GM18517 (cell line): ENCODE data around the gene SH3RF3.

Source experiments
- ATAC-seq: cut with Tn5 transposase; IDR thresholded peaks from one replicate; pipeline ENCODE4 v1.9.1; 2021; ENCODE audit warnings: mild to moderate bottlenecking, moderate library complexity; ENCODE audit not compliant: unreplicated experiment

SH3RF3 gene

DNA sequence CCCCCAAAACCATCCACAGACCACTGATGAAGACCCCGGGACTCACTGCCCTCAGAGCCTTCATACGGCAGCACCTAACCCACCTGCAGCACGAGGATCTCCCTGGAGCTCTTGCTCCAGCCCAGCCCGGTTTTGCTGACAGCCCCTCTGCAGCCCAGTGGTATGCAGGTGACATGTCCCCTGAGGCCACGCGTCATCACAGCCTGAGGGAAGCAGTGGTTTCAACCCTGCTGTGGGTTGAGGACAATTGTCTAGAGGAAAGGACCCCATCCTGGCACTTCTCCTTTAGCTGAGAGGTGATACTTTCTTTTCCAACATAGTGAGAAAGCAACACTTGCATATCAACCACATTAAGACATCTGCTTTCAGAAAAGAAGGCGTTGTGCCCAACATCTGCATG is 350.8 kb downstream of the SH3RF3 start:
- no peak for ATAC-seq

DNA sequence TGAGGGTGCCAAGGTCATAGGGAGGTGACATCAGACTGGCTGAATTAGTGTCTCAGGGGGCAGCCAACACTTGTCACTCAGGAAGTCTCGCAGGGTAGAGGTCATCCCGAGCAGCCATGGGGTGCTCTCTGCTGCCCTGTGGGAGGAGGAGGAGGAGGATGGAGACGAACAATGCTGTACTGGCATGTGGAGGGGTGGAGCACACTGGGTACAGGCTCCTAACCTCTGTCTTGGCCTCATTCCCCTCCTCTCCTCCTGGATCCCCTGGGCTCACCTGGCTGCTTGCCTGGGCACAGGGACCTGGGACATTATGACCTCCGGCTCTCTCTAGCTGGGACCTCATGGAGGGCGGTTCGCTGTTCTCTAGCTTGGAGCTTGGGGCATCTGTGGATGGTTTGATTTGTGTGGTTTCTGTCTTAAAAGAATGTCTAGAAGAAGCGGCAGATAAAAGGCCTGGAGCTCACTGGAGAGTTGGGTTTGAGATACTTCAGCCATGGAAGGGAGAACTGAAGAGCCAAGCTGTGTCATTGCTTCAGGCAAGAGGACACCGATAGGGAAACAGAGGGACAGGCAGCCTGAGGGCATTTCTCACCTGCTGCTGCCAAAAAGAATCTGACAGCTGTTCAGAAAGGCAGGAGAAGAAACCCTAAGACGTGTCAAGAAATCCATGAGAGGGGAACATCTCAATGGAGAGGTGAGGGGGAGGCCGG is 351.6 kb downstream of the SH3RF3 start:
- ATAC-seq = no peak

DNA sequence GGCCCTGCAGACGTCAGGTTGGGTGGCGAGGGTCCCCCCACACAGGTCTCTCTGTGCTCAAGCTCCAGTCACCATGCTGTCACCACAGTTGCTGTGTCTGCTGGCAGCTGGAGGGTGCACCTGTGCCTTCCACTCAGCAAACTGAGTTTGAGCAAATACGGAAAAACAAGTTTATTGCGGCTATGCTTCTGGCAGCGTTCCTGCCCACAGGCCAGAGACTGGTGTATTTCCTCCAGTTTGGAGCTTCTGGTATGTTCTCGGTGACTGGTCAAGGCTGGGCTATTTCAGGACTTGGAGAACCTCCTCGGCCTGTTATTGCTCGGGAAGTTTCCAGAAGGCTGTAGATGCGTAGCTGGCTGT is 352.2 kb downstream of the SH3RF3 start:
- no peak for ATAC-seq

DNA sequence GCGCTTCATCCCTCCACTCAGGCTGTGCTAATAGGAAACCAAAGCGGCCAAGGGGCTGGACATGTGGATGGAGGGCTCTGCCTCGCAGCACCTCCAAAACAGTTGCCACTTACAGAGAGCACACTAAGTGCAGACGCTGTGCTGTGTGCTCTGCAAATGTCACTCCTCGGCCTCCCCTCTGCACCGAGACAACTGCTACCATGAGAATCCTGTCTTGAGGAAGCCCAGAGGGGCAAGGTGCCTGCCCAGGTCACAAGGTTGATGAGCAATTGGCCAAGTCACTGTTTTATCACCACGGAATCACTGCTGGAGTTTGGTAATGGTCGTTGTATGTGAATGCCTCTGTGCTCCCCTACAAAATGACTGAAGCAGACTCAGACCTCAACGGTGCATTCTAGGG is 352.6 kb downstream of the SH3RF3 start:
- ATAC-seq = no peak

DNA sequence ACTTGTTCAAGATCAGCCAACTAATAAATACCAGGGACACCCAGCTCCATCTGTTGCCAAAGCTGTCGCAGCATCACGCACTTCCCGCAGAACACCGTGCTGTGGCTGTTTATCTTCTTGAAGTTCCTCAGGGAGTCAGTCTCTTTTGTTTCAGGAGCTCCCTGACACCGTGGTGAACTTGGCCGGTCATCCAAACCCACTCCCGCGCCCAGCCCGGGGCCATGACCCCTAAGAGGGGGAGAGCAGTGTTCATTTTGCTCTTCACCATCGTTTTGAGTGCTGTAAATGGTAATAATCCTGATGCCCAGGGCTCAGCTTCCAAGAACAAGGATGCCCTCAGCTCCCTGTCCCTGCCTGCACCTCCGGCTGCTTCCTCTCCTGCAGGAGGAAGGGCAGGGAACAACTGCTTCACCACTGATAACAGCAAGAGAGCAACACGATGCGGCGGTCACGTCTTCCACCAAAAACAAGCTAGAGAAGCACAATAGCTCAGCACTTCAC is 353.4 kb downstream of the SH3RF3 start:
- ATAC-seq = no peak

DNA sequence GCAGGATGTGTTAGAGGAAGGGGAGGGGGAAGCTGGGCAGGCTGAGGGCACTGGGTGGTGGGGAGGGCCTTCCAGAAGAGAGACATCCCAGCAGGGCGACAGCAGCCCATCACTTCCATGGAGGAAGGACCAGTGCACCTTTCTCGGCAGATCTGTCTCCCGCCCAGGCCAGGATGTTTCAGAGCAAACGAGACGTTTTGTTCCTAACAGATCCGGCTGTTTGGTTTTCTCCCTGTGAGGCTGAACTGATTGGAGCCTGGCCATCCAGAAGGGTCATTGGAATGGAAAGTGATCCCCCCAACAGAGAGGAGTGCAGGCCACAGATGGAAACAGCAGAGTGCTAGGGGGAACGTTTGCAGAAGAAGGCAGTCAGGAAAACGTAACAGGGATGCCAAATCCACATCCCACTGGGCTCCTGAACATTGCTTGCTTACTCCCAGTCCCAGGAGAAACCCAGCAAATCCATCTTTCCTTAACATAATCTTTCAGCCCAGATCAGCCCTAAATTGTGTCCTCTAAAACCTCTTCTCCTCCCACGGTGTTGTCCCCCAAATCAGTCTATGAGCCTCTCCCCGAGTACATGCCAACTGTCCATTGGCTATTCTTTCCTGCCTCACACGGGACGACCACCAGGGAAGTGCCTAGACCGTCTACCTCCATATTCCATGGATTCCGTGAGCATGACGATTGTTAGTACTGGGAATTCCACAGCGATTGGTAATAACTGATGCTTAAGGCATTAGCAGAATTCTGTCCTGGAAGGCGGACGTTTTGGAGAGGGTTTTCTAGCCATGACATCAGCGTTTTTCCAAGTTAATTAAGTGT is 357.9 kb downstream of the SH3RF3 start:
- no peak for ATAC-seq

DNA sequence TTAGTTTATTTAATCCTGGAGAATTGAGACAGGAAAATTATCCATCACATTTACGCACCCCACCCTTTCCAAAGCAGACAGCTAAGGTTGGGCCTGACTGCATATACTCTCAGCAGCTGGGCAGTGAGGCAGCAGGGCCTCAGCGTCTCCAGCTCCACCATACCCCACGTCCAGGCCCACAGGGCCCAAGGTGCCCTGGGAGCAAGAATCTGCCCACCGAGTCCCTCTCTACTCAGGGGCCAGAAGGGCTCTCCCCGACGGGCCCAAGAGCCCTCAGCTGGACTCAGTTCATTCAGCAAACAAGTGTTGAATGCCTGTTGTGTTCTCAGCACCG is 358.5 kb downstream of the SH3RF3 start:
- ATAC-seq = no peak

DNA sequence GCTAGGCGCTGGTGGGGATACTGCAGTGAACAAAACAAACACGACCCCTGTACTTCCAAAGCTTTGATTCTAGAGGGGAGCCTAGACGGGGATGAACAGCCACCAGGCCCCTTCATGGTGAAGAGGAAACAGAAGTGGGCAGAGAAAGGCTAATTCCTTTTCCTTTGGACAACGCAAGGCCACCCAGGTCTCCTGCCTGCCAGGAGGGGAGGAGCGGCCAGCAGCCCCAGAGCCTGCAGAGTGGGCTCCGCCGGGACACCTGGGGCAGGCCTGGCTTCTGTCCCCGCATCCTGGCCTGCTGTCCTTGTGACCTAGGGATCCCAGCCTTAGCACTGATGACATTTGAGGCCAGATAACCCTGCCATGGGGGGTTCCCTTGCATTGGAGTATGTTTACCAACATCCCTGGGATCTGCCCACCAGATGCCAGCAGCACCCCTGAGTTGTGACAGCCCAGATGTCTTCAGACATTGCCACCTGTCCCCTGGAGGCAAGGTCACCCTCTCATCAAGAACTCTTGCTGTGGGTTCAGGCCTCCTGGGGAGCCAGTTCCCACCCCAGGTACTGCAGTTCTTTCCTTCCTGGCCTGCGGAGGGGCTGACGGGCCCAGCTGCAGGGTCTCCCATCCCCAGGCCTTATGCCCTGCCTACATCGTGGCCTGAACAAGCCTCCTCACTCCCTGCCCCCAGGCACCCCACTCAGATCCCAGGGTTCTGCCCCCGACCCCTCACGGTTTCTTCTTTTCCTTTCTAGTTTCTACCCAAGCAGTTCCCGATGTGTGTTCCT is 359.1 kb downstream of the SH3RF3 start:
- ATAC-seq = no peak

DNA sequence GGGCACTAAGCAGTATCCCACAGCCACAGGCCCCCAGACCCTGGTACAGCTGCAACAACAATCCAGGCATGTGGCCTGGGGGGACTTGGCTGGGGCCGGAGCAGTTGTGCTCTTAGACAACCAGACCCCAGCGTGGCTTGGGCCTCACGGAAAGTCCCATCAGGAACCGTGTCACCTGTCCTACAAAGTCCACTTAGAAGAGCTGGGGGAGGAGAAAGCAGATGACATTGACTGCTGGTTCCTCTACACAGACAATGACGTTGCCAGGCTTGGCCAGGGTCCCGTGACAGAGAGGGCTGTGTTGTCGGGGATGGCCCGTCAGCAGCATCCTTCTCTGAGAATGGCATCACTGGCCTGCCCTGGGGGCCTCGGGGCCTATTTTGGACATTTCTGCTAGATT is 360.3 kb downstream of the SH3RF3 start:
- no peak for ATAC-seq

DNA sequence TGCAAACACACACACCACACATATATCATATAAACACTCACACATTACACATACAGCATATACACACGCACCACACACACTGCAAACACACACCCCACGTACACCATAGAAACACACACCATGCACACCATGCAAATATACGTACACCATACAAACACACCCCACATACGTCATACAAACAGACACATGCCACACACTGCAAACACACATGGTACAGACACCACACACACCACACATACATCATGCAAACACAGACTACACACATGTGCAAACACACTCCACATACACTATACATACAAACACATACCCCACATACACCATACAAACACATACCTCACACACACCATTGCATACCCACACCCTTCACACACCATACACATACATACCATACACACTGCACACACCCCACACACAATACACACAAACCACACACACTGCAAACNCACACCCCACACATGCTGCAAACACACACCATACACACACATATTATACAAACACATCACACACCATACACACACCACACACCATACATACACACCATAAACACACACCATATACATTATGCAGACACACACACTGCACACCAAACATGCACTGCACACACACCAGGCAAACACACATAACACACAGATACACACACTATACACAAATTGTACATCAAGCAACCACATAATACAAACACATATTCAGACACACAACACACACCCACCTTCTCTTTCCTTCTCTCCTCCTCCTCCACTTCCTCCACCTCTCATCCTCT is 364.4 kb downstream of the SH3RF3 start:
- no peak for ATAC-seq

DNA sequence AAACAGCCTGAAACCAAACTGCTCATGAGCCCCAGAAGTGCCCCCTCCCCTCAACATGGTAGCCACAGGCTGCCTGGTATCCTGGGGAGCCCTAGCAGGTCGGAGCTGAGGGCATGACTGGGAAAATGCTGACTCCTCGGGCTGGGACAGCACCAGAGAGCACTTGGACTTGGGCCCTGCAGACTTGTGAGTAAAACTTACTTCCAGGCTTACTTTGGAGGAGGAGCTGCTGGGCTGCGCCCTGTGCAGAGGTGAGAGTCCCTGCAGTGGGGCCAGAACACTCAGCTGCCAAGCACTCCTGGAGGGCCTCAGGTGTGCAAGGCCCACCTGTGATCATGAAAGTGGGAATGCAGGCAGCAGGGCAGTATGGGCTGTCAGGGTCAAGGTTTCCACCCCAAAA is 365.3 kb downstream of the SH3RF3 start:
- ATAC-seq = no peak

DNA sequence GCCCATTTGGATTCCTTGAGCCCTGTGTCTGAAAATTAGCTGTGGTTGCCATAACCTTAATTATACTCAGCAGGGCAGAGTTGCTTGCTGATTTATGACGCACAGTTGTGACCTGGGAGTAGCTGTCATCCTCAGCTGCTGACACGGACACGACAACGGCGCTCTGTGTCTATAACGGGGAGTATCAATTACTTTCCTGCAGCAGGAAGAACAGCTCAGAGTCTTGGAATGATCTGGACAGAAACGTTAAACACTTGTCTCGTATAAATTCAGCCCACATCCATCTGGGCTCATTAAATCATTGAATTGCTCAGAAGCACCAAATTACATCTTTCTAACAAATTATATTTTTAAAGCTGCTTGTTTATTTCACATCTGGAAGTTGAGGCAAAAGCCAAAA is 368.5 kb downstream of the SH3RF3 start:
- ATAC-seq = no peak

DNA sequence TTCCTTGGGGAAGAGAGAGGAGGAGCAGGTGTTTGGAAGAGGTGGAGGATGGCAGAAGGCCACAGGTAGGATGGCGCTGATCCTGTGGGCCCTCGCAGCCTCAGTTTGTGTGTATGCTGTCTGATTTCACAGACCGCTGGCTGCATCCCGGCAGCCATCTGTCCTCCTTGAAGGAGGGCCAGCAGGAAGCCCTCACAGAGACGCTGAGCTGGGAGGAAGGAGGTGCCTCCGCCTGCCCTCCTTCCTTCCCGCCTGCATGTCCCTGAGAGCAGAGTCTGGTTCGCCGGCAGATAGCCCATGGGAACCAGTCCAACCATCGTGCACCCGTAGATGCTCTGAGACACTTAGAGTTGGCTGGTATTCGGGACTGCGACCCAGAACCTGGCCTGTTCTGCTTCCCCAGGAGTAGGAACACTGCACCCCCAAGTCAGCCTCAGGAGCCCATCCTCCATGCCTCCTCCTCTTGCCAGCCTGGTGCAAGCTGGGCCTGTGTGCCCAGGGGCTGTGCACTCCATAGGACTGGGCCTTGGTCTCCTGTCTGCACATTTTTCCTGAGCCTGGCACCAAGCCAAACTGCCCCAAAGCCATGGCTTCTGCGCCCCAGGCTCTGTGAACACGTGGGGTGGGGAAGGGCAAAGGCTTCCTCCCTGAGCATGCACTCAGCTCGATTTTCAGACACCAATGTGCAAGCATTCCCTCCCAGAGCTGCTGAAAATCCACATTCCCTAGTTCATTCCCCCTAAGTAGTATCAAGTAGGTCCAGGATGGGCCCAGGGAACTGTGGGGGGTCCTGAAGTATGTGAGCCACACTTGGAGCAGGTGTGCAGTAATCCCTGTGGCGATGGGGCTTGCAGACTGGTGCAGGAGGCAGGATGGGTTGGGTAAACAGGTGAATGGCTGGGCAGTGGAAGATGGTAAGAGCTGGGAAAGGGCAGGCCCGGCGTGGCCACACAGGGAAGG is 369.2 kb downstream of the SH3RF3 start:
- ATAC-seq = no peak

DNA sequence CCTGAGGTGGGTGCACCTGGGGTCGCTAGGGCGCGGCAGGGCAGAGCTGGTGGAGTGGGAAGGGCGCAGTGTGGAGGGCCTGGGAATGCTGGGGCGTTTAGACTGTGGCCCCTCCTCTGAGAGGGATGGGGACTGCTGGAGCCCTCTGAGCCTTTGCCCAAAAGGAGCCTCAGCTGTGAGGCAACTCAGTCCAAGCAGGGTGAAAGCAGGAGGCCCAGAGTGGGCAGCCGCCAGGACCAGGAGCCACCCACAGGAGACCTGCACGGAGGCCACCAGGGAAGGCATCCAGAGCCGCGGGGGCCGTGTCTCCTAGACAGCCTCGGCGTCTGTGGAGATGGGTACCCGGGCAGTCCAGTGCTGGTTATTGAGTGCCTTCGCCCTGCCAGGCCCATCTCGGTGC is 369.9 kb downstream of the SH3RF3 start:
- no peak for ATAC-seq

DNA sequence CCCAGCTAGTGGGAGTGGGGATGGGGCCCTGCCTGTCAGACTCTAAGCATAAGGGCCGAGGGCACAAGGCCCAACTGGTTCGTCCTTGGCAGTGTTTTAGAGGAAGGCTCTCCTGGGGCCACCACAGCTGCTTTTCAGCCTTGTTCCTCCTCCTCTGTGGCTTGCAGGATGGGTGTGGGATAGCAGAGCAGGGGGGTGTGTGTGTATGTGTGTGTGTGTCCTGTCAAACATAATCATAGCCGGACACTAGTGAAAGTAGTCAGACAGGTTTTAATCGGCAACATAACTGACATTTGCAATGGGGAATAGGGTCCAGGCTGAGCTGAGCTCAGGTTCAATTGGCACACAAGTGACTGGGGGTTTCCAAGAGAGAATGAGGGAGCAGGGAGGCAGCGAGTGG is 370.6 kb downstream of the SH3RF3 start:
- ATAC-seq = no peak

DNA sequence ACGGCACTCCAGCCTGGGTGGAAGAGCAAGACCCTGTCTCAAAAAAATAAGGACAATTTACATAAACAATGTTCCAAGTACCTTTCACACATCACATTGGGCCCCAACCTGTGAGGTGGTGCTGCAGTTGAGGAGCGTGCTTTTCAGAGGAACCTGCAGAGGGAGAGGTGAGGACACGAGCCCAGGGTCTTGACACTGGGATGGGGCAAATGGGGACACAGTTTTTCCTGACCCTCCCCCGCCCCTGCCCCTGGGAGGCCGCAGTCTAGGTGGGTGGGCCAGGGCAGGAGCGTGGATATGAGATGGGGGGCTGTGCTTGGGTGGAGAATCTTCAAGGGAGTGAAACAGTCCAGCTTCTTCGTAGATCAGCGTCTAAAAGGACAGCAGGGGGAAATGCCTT is 371.9 kb downstream of the SH3RF3 start:
- ATAC-seq = no peak

DNA sequence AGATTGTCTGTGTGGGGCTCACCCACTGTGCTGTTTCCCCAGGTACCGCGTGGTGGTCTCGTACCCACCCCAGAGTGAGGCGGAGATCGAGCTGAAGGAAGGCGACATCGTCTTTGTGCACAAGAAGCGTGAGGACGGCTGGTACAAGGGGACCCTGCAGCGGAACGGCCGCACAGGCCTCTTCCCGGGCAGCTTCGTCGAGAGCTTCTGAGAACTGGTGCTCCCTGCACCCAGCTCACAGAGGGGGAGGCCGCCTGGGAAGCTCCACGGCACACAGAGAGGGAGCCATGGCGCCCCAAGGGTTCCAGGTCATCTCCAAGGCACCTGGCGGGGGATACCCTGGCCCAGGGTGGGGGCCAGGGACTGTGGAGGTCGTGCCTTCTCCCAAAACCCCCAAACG is 372.5 kb downstream of the SH3RF3 start:
- no peak for ATAC-seq

DNA sequence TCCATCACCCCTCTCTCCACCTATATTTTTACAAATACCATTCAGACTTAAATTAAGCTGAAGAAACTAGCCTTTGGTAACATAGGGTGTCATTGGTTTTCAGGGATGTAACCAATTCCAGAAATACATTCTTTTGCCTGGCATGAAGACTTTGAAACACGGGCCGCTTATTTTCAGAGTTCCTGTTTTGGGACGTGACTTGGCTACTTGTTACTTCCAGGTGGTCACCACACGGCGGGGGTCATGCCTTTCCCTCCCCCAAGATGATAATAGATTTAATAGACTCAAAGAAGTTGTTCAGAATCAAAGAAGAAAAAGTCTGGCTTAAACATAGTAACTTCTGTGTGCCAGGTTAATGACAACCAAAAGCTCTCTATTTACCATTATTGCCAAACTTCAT is 374.2 kb downstream of the SH3RF3 start:
- no peak for ATAC-seq

DNA sequence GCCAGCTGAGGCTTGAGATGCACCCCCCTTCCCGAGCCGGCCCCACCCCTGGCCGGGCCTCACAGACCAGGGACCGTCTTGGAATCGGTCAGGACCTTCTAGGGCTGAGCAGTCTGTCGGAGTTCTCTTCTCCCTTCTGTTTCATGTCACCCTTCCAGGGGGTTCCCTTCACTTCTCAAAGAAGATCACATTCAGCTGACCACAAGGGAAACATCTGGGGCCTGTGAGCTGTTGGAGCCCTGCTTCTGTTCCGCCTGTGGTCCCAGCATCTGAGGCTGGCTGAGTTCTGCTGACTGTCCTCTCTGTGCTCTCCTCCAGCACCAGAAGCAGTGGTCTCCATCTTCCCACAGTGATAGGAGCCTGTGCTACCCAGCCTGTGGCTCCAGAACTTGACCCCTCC is 378.2 kb downstream of the SH3RF3 start:
- ATAC-seq = no peak

DNA sequence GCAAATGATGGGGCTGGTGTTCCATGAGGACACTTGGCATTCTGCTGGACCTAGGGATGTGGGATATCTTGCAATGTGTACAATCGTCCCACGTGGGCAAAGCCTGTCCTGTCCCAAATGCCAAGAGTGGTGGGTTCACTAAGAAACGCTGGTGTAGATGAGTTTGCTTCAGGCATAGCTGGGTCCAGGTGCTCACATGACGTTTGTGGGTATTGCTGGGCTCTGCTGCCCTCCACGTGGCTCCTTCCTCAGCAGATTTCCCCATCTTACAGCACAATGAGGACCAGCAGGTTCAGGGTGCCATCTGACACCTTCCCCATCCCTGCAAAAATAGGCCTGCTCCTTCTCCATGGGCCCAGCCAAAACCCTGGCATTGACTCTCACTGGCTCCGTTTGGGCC is 378.8 kb downstream of the SH3RF3 start:
- no peak for ATAC-seq
